ENCODE measurements around the gene UTP15. TPM values are rescaled to one million over a fixed set of nuclear protein-coding genes. Genes with fewer than 3 reads are reported as not detected.

Gene UTP15
- polyA plus RNA-seq, 1 donor = 12.2 TPM

GRCh38 chr5:73565969-73566547 lies 515 bp downstream of the UTP15 start:
- DNase-seq (ENCODE audit: low read depth) = no peak

GRCh38 chr5:73582285-73583145 lies 17.0 kb downstream of the UTP15 start:
- DNase-seq (ENCODE audit: low read depth) = no peak

DNA sequence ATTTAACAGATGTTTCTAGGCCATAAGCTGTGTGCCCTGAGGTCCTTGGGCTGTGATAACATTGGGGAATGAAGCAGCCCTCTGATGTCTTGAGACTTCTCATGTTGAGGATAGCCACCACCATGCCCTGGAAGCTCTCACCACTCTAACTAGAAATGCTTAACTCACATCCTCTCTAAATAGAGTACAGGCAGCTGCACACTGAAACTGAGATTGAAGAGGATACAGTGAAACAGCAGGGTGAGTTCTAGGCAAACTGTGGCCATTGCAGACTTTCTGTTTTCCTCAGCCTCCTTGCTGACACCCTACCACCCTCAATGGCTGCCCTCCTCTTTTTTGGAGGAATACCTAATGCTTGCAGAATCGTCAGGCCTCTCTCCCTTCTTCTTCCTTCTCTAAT lies 22.4 kb downstream of the UTP15 start:
- no peak for DNase-seq (ENCODE audit: low read depth)

DNA sequence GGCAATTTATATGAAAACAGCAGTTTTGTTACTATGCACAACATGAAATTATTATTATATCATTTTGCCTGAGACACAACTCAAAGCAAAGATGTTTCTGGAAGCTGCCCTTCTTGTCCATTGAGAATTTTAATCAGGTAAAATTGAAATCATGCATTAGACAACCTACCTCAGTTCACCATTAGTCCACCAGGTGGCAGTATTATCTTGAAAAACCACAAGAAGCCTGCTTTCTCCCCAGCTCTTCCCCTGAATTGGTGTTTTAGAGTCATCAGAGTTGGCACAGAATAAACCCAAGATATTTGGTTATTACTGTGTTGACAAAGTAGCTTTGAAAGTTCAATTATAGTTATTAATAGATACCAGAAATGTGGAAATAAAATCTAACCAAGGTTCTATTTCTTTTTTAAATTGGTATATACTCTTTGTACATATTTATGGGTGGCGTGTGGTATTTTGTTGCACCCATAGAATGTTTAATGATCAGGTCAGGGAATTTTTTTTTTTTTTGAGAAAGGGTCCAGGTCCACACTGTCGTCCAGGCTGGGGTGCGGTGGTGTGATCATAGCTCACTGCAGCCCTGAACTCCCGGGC lies 25.7 kb downstream of the UTP15 start:
- peak; percentile 43 for DNase-seq (ENCODE audit: low read depth)

DNA sequence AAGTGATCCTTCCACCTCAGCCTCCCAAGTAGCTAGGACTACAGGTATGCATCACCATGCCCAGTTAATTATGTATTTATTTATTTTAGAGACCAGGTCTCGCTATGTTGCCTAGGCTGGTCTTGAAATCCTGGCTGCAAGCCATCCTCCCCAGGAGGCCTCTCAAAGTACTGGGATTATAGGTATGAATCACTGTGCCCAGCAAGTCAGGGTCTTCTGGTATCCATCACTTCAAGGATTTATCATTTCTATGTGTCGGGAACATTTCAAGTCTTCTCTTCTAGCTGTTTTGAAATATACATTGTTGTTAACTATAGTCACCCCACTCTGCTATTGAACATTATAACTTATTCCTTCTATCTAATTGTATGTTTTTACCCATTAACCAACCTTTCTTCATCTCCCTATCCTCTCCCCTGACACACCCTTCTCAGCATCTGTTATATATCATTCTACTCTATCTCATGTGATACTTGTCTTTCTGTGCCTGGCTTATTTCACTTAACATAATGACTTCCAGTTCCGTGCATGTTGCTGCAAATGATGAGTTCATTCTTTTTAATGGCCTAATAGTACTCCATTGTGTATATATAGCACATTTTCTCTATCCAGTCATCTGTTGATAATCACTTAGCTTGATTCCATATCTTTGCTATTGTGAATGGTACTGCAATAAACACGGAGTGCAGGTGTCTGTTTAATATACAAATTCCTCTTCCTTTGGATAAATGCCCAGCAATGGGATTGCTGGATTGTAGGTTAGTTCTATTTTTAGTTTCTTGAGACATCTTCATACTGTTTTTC lies 26.4 kb downstream of the UTP15 start:
- DNase-seq (ENCODE audit: low read depth) = no peak

GRCh38 chr5:73592551-73592950 lies 27.0 kb downstream of the UTP15 start:
- no peak for DNase-seq (ENCODE audit: low read depth)

GRCh38 chr5:73596705-73597328 lies 31.3 kb downstream of the UTP15 start:
- no peak for DNase-seq (ENCODE audit: low read depth)

- DNase-seq (ENCODE audit: low read depth) = no peak
These were observed 33.8 kb downstream of the UTP15 start for GRCh38 chr5:73599380-73599779.

DNA sequence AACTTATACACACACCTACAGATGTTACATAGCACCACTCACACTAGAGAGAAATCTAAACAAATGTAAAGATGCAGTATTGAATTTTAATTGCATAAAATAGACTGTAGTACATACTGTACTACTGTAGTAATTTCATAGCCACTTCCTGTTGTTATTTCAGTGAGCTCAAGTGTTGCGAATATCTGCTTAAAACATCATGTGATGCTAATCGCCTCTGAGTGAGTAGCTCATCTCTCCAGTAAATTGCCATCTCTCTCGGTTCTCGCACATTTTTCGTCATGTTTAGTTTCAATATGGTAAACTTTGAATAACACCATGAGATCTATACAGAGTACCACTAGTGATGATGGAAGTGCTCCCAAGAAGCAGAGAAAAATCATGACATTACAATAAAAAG lies 38.5 kb downstream of the UTP15 start:
- DNase-seq (ENCODE audit: low read depth) = no peak

DNA sequence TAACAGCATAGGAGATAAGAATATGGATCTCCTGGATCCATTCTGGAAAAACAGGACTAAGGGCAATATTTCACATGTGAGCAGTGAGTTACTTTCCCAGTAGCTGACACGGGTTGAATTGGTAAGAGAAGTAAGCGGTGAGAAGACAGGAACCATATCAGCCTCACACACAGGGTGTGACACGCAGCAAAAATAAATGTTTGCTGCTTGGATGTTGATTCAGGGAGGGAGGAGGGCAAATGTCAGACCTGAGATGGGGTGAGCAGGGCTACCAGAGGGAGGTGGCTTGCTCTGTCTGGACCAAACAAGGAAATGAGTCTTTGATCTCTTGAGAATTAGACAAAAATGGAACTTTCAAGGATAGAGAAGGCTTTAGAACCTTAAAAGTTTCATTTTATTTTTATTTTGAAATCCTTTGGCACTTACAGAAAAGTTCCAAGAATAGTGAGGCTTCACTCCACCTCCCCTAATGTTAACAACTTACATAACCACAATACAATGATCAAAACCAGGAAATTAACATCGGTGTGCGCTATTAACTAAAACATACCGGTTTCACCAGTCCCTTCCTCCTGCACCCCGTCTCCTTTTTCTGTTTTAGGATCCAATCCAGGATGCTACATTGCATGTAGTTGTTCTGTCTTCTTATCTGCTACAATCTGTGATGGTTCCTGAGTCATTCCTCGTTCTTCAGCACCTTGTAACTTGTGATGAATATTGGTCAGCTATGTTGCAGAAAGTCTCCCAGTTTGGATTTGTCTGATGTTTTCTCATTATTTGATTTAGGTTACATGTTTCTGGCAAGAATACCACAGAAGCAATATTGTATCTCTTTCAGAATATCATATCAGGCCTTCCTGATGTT lies 39.9 kb downstream of the UTP15 start:
- DNase-seq (ENCODE audit: low read depth) = no peak

DNA sequence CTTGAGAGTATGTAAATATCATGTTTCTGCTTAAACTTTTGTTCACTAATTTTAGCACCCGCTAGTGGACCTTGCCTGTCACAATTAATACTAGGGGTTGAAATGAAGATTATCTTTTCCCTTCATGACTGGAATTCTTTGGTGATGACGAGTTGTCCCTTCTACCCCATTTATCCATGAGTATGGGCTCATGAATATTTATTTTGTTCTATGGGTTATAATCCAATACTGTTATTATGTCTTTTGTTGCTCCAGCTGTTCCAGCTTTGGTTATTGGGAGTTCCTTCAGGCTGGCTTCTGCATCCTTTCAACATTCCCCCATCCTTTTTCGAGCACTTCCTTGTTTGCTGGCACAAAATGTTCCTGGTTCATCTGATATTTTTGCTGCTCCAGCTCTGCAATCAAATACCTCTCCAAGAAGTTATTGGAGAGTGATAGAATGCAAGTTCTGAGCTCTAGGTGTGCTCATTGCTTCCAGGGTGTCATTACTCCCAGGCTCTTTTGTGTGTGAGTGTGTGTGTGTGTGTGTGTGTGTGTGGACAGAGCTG lies 40.7 kb downstream of the UTP15 start:
- DNase-seq (ENCODE audit: low read depth) = no peak

DNA sequence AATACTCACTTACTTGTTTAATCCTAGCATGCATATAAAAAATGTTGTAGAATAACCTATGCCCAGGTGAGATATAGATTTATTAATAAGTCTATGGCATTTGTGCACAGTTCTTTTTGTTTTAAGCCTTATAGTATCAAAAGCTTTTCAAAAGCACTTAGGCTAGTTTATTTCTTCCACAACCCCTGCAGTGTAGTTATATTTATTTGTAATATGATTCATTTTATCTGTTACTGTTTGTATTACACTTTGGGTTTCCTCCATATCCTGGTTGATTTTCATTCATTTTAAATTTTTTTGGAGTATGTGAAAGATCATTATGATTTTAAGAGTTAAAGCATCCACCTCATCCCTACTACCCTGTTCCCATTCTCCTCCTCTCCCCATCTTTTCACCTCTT lies 41.7 kb downstream of the UTP15 start:
- DNase-seq (ENCODE audit: low read depth) = no peak

- DNase-seq (ENCODE audit: low read depth) = no peak
These were observed 47.3 kb downstream of the UTP15 start for GRCh38 chr5:73612799-73613198.

GRCh38 chr5:73615085-73615484 lies 49.5 kb downstream of the UTP15 start:
- no peak for DNase-seq (ENCODE audit: low read depth)

DNA sequence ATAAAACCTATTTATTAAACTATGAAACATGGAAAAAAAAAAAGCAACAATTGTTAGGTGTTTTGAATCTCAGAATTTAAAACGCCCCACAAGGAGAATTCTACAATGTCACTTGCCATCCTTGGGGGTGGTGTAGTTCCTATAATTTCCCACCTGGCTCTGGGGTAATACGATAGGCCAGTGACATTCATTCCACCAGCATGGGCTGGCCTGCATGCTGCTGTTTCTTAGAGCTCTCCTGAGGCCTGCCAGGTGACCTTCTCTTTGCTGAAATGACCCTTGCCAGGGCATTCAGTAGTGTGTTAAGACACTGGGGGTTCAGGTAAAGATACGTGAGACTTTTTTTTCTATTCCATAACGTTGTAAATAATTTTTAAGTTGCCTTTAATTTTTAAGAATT lies 50.4 kb downstream of the UTP15 start:
- DNase-seq (ENCODE audit: low read depth) = no peak

- DNase-seq (ENCODE audit: low read depth) = no peak
These were observed 52.2 kb downstream of the UTP15 start for GRCh38 chr5:73617510-73618279.

- DNase-seq (ENCODE audit: low read depth) = no peak
These were observed 54.2 kb downstream of the UTP15 start for GRCh38 chr5:73619606-73620333.

DNA sequence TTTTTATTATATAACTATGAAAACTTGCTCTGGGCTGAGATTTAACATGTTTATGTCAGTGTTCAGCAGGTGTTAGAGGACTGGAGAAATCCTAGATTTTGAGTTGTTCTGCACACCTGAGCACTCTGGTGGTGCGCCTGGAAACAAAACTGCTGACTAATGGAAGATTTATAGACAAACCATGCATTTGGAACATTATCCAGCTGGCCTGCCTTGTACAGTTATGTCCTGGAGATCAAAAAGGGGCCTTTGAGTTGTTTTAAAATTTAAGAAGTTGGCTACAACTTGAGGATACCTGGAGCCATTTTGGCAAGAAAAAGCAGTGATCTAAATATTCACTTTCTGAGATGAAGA lies 54.8 kb downstream of the UTP15 start:
- no peak for DNase-seq (ENCODE audit: low read depth)

DNA sequence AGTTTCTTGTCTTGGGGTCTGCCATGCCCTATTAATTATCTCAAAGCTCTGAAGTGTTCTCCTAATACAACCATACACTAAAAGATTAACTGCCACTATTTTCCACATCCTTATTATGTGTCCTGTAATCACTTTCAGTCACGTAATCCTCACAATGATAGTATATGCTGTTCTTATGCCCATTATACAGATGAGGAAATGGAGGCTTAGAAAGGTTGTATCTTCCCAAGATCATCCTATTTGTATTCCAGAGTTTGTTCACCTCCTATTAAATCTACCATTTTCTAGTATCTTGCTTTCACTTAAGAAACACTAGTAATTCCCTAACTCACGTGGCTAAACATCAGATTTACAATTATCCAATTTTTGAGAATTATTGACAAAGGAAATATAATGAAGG lies 57.5 kb downstream of the UTP15 start:
- no peak for DNase-seq (ENCODE audit: low read depth)

Measured in forelimb muscle (tissue), 1 donor.